Glomerular visceral epithelial cell (primary cell): ENCODE data around the gene DOCK4.

Experiments used
- DNase-seq: peaks from one replicate; pipeline ENCODE4 v3.0.0-alpha.2; 2016; ENCODE audit errors: extremely low spot score

Gene DOCK4

DNA sequence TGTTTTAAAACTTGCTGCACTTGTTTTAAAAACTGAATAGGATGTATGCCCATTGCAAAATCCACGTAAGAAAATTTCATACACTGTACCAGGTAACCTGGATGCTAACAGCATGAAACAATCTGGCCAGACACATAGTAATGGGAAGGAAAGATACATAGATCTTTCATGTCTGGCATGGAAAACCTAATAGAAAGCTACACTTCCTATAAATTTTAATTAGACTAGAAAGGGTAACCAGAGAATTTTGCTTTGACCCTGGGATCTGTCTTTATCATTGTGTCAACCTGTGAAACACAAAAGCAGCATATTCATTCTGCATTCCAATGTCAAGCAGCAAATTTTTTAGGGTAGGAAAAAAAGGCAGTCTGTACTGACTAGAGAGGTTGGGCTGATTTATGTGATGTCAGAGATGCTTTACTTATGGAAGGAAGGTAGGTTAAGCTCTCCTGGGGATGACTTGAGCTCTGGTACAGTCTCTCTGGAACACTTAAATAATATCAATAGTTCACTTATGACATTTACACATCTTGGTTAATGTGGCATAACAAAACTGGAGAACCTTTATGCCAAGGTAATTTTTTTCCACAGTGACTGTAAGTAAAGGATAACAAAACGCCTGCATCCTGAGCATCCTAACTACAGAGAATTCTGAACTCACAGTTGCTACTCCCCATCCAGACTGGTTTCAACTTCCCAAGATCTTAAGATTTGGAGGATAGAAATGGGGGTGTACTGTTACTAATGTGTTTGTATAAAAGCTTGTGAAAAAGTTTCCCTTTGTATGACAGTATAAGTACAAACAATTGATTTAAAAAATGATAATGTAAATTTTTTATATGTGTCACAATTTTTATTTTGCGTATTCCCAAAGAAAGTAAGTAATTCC, 44.7 kb downstream of the DOCK4 start:
- DNase-seq, result no peak

DNA sequence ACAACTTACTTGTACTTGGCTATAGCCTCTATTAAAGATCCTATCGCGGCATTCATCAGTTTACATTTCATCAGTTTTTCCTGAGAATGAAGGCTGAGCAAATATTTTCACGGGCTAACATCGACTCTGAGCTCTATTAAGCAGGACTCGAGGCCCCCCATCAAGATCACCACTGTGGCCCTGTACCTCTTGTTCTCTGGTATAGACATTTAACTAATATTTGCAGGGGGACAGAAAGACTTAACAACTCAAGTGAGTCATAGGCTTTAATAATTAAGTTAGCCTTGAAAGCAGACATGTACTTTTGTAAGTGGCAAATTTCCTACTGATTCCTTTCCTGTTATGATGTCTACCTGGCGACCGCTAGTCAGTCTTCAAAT, 45.4 kb downstream of the DOCK4 start:
- no peak for DNase-seq

DNA sequence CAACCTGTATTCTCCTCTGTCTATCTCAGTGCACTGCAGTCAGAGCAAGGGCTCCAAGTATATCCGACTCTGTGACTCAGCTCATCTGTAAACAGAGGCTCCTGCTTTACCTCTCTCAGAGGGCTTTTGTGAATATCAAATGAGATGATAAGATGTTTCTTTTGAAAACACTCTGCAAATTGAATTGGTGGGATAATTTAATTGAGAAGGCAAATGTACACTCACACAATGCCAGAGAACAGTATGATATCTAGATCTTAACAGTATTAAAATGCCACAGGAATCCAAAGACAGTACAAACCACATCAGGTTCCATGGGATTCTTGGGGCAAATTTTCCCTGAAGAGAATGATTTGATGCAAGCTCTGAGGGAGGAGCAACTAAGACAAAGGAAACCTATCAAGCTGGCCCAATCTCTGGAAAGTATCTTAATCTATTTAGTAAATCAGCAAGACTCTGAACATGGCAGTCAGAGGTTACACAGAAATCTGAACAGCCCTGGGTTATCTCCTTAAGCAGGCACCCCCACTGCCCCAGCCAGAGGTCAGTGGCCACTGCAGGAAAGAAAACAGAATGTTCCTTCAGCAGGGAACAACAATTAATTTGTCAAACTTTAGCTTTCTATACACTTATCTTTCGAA, 45.9 kb downstream of the DOCK4 start:
- DNase-seq, result peak; percentile 33

DNA sequence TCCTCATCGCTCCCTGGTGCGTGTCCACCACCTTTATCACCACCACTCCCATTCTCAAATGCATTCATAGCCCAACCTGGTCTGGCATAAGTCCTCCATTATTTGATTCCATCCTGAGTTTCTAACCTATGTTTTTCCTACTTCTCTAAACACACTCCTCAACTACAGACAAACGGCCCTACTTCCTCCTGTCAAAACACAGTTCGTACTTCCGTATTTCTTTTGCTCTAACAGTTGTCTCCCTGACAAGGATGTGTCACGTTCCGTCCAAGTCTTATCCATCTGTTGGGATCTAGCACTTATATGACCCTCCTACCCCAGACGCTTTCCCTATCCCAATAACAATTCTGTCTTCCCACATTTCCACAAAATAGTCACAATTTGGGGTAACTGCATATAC, 46.8 kb downstream of the DOCK4 start:
- DNase-seq, result no peak

DNA sequence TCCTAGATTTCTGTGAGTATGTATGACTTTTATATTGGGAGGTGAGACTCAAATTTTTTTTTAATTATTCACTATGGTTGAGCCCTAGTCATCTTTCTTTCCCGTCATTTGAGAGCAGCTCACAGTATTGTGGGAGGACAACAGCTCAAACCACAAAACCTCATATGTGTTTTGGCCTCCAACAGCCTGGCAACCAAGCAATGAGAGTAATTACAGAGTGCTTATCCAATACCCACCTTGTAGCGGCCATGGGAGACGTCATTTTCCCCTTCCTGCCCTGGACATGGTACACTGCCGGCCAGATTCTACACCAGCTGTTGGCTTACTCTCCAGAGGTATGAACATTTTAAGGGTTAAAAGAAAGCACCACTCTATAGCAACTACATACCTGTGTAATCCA, 49.1 kb downstream of the DOCK4 start:
- peak; percentile 94 for DNase-seq

DNA sequence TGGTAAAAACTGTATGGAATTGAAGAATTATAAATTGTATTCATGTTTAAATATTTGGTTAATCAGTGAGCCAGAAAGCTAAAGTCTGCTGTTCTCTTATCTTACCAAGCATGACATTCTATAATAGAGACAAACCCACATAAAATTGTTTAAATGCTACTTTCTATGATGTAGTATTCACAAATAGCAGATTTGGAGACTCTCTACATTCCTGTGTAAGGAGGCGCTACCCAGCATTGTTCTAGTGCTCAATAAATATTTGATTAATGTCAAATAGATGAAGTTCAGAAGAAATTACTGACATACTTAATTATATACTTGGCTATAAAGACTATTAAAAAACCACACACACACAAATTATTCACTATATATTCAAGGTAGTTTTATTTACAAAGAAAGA, 49.8 kb downstream of the DOCK4 start:
- DNase-seq, result peak; percentile 17

DNA sequence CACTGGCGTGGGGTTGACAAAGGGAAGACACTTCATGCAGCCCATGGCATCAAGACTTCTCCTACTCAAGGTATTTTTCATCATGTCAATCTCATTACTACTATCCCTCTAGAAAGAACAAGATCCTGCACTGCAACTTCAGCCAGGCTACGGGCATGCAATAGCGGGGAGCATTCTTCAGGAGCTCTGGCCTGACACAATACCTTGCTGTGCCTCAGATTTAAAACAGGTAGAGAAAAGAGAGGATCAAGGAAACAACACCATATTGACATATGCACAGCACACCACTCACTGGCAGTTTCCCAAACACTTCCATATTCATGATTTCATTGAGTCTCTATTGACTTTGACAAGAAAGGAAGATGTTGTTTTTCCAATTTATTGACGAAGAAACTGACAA, 51.5 kb downstream of the DOCK4 start:
- DNase-seq, result no peak

DNA sequence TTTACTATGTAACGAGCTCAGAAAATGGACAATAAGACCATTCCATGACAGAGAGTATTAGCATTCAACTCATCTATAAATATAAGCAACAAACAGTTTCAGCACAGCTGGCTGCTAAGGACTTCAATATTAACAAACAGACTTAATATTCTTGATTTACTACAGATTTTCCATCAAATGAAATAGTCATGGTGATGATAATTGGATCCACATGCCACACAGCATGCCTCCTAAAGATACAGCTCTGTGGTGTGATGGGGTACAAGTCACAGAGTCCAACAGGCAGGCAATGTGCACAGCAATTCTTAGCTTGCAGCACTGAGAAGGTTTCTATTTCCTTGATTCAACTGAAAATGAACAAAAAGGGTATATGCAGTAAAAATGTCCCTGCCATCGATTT, 54.0 kb downstream of the DOCK4 start:
- no peak for DNase-seq

DNA sequence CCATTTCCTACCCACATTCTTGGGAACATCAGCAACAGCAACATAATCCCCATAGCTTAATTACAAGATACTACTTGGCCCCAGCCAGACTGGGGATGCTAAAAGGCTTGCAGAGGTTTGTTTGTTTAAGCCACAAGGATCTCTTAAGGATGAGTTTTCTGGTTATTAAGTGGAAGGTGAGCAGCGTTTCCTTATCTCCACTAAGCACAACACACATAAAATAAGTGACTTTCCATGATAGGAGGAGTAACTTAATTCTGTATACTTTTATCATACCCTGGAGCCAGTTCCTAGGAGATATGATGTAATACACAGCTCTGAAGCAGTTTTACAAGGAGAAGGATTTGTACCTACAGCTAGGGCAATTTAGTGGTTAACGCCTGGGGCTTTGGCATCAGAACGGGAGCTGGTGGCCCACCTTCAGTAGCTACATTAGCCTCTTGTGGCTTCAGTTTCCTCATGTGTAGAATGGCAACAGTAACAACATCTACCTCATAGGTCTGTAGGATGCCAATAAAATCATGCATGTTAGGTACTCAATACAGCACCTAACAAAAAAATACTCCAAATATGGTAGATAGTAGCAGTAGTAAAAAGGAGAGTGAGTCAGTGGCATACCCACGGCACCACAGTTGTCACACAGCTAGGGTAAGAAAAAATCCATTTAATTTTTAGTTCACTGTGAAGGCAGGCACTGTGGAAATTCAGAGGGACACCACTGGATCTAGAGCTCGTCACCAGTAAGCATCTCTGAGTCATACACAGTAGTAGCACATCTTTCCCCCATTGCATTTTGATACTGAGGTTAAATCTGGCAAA, 55.2 kb downstream of the DOCK4 start:
- DNase-seq, result no peak

DNA sequence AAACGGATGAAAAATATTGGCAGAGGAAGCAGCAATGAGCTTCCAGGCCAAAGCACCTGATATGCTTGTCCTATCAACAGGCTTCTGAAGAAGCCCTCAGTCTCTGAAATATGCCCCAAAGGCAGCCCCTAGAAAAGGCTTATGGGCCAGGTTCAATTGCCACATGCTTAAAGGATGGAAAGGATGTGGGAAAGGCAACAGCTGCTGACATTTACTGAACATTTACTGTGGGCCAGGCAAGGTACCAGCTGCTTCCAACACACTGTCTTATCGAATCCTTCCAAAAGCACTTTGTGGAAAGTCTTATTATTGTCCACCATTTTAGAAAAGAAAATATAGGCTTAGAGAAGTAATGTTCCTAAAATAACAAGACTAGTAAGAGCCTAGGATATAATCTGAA, 56.5 kb downstream of the DOCK4 start:
- DNase-seq, result no peak

DNA sequence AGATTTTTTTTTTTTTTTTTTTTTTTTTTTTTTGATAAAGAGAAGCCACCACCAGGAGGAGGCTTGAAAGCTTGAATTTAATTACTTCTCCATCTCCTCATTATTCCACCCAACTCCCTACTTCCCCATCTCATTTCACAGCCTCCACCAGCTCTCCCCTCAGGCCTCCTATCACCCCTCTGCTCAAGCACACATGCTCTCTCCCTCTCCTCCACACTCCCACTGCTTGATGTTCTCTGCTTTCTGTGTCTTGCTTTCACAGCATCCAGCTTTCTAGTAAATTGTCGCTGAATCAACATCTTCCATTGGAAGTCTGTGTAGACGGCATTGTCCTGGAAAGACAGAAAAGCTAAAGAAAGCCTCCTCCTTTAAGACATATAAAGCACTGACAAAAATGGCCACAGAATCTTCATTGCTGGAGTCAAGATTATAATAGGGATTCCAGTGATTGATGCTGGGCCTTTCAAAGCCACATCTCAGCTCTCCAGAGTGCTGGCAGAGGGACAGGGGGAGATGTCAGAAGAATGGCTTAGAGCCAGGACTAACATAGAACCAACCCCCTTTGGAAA, 58.3 kb downstream of the DOCK4 start:
- no peak for DNase-seq

DNA sequence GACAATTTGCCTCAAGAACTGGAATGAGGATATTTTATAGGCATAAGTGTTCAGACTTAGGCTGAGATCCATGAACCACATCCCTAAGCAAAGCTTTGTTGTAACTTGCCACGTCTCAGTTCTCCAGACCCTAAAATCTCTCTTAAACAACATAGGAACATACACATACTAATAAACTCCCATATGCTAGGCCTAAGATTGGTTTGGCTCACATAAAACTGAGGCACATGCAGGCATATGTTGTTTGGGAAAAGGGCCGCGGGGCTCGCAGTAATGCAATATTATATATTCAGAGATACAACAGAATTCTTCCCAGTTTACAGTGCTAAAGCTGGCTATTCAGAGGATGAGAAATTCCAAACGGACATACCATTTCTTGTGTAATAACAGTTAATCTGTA, 61.0 kb downstream of the DOCK4 start:
- no peak for DNase-seq

DNA sequence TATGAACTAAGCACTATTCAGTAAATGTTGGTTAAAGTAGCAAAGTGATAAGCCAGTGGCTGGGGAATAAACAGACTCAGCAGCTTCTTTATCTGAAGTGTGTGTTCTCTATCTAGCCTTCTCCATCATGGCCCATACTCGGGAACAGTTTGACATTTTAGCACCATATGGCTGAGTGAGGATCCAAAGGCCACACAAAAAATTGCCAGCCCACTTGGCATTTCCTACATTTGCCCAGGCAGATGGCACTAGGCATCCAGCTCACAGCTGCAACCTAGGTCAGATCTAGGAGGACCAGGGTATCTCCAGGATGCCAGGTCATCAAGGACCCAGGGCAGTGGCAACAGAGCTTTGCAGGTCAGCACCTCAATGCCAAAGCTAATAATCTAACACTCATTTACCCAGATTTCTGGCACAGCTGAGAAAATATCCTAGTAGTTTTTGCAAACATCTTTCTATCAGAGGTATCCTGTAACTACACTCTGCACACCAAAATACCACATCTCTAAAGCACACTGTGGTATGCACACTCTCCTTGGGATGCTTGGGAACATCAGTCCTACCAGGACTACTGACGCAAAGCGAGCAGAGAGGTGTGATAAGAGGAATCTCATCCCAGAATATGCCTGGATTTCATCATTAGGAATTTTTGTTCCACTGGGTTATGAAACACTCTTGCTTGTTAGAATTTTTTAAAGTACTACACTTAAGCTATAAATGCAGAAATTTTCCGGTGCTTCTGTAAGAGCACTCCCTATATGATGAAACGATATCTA, 61.7 kb downstream of the DOCK4 start:
- no peak for DNase-seq

DNA sequence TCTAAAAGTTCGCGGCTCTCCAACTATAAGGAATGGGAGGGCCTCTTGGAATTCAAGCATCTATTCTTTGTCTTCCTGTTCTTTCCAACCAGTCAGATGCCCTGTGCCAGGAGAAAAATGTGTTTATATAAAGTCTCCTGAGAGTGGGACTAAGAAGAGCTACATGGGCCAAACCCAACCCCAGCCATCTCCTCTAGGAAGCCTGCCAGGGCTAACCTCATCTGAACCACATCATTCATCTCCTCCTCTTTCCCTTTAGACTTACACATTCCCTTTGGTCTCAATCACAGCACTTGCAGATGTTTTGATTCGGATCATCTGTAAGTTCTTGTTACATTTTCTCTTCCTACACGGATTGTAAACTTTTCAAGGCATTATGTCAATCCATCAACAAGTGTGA, 62.6 kb downstream of the DOCK4 start:
- no peak for DNase-seq

DNA sequence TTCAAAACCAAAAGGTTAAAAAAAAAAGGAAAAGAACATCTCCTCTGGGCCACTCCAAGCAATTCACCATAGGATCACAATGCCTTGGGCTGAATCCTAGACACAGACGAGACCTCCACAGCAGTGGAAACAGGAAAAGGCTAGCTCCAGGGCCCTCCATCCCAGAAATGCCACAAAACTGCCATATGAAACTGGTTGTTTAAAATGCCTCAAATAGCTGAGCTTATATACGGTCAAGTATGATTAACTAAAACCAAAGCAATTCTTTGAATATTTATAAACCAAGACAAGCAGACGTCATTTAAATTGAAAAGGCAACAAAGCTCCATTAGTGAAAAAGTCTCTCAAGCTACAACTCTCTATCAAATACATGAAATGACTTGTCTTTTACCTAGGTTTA, 63.1 kb downstream of the DOCK4 start:
- DNase-seq, result no peak

DNA sequence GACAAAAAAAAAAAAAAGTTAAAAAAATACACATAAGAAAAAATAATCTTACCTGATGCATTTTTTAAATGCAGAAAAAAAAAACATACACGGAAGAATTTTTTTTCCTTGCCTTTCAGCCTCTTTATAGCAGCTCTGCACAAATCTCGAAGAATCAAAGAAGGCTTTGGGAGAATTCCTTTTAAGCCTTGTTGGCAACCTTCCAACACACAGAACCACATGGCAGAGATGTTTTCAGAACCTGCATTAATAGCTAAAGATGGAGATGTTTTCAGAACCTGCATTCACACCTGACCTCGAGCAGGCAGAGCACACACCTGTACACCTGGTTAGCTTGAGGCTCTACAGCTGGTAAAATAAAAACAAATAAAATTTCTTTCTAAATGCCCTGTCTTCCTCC, 65.6 kb downstream of the DOCK4 start:
- DNase-seq, result no peak

DNA sequence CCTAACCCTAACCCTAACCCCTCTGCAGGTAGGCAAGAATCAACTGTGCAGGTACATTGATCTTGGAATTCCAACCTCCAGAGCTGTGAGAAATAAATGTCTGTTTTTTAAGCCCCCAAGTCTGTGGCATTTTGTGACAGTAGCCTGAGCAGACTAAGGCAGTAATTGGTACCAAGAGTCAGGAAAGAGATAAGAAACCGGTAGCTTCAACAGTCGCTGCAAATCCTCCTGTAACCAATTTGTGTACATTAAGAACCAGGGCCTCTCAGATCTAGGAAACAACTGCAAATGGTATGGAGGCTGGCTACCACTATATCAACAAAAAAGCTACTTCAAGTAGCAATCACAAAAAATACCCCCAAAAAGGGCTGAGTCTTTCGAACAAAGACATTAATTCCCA, 67.3 kb downstream of the DOCK4 start:
- no peak for DNase-seq

DNA sequence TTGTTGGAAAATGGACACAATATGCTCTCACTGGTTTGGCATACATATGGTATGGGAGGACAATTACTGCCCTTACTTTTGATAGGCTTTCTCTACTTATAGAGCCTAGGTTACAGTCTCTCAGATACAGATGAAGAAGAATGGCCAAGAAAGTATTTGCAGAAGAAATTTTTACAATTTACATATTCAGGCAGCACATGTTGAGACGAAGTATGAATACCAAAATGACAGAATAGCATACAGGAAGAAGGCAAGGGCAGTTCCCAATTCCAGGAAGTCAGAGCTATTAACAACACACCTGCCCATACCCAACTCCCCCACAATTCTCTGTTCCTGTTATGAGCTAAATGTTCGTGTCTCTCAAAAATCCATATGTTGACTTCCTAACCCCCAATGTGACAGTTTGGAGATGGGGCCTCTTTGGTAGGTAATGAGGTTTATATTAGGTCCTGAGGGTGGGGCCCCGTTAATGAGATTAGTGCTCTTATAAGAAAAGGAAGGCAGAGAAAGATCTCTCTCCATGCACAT, 67.8 kb downstream of the DOCK4 start:
- DNase-seq, result no peak

DNA sequence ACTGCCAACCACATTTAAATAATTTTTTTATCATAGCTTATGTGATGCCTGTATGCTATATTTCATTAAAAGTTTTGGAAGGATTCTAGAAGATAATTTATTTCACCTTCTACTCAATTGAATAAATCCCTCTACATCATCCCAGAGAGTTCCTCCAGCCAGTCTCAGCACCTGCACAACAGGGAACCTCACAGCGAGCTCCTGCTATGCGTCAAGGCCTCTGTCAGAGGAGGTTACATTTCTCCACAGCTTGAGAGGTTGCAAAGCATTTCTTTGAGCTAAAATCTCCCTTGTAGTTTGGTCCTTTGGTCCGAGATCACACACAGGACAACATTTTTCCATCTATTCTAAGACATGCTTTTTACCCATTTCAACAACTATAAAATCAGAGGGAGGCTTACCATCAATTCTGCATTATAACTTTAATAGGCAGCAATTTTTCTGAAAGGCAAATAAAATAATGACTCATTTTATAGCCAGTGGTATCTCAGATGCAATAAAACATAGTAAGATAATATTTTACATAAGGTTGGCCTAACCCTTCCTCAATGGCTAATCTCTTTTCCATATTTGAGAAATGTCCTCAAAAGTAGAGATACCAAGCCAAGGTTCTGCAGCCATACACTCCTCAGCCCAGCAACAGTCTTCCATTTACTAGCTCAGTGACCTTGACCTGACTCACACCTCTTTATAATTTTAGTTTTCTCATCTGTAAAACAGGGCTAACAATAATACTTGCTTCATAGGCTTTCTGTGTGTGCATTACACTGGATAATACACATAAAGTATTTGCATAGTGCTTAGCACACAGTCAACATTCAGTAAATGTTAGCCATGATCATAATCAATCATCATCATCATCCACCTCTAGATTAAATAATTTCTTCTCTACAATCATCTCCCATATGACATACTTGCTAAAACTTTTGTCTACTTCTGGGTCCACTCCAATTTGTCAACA, 68.8 kb downstream of the DOCK4 start:
- no peak for DNase-seq
